WTC11 (cell line): ENCODE data around the gene HCFC1. TPM values are rescaled to one million over a fixed set of nuclear protein-coding genes. Genes with fewer than 3 reads are reported as not detected.
A peak's percentile ranks its signal among the peaks of the same experiment; 100 is the strongest.

Source experiments
- ATAC-seq: fragments of 200-7000 bp; cut with Tn5 transposase; 2 replicates; pipeline ENCODE4 v1.10.0; 2021; ENCODE audit warnings: mild to moderate bottlenecking, moderate library complexity
- CTCF ChIA-PET: fragments of 300-600 bp; sonication (Branson Sonifier 250); formaldehyde crosslinking; loops from one replicate; lab custom pipeline; 2021; ENCODE audit warnings: antibody characterized with exemption; lab: Charles Lee
- POLR2A ChIA-PET: fragments of 350-600 bp; sonication (Branson Sonifier 250); formaldehyde crosslinking; loops from one replicate; lab custom pipeline; 2021; ENCODE audit warnings: antibody characterized with exemption; lab: Charles Lee
- DNase-seq: peaks from one replicate; pipeline ENCODE4 v3.0.0; 2021; ENCODE audit warnings: low spot score
- H3K27ac Mint-ChIP-seq: 2 replicates; pipeline ENCODE4 v1.8.0; 2021; ENCODE audit warnings: mixed read lengths
- H3K27me3 Mint-ChIP-seq: 2 replicates; pipeline ENCODE4 v1.8.0; 2021; ENCODE audit warnings: low read depth, mild to moderate bottlenecking, moderate library complexity, mixed read lengths
- H3K36me3 Mint-ChIP-seq: 2 replicates; pipeline ENCODE4 v1.8.0; 2021; ENCODE audit warnings: mixed read lengths
- H3K4me1 Mint-ChIP-seq: 2 replicates; pipeline ENCODE4 v1.8.0; 2022; ENCODE audit warnings: mixed read lengths
- H3K4me3 Mint-ChIP-seq: 2 replicates; pipeline ENCODE4 v1.8.0; 2021; ENCODE audit warnings: mild to moderate bottlenecking, moderate library complexity, mixed read lengths
- H3K9me3 Mint-ChIP-seq: 2 replicates; pipeline ENCODE4 v1.8.0; 2021; ENCODE audit warnings: mixed read lengths
- AFF4 ChIP-seq: sonication (generic); formaldehyde crosslinking; IDR thresholded peaks from 2 replicates; pipeline ENCODE4 v1.8.1; 2023; ENCODE audit warnings: mild to moderate bottlenecking, missing genetic modification reagents, borderline replicate concordance
- AR ChIP-seq: fragments of 250-450 bp; sonication (Bioruptor Pico); IDR thresholded peaks from 2 replicates; pipeline ENCODE4 v1.9.0; 2021; ENCODE audit warnings: mild to moderate bottlenecking
- ATF1 ChIP-seq: sonication (generic); formaldehyde crosslinking; IDR thresholded peaks from 2 replicates; pipeline ENCODE4 v1.8.1; 2023; ENCODE audit warnings: mild to moderate bottlenecking, moderate library complexity, missing genetic modification reagents
- CBFB ChIP-seq: sonication (generic); formaldehyde crosslinking; IDR thresholded peaks from 2 replicates; pipeline ENCODE4 v1.8.1; 2022; ENCODE audit warnings: mild to moderate bottlenecking, low read depth, missing genetic modification reagents
- HMGA2 ChIP-seq: fragments of 250-450 bp; sonication (Bioruptor Pico); IDR thresholded peaks from 2 replicates; pipeline ENCODE4 v1.4.0; 2021; ENCODE audit warnings: mild to moderate bottlenecking, moderate library complexity
- MXD4 ChIP-seq: fragments of 250-450 bp; sonication (Bioruptor Pico); IDR thresholded peaks from 2 replicates; pipeline ENCODE4 v1.8.0; 2021; ENCODE audit warnings: mild to moderate bottlenecking, moderate library complexity, borderline replicate concordance
- RELA ChIP-seq: sonication (generic); formaldehyde crosslinking; IDR thresholded peaks from 2 replicates; pipeline ENCODE4 v1.8.1; 2022; ENCODE audit warnings: missing genetic modification reagents, mild to moderate bottlenecking, borderline replicate concordance
- SMAD4 ChIP-seq: sonication (generic); formaldehyde crosslinking; IDR thresholded peaks from 2 replicates; pipeline ENCODE4 v1.8.0; 2022; ENCODE audit warnings: mild to moderate bottlenecking, missing genetic modification reagents
- TP53 ChIP-seq: sonication (generic); formaldehyde crosslinking; IDR thresholded peaks from 2 replicates; pipeline ENCODE4 v1.8.1; 2023; ENCODE audit warnings: mild to moderate bottlenecking, missing genetic modification reagents
- ZNF317 ChIP-seq: sonication (generic); formaldehyde crosslinking; IDR thresholded peaks from 2 replicates; pipeline ENCODE4 v1.8.1; 2023; ENCODE audit warnings: low read depth, mild to moderate bottlenecking, moderate library complexity, missing genetic modification reagents, borderline replicate concordance
- ZSCAN18 ChIP-seq: fragments of 250-450 bp; sonication (Bioruptor Pico); IDR thresholded peaks from 2 replicates; pipeline ENCODE4 v2.1.2; 2022; ENCODE audit warnings: mild to moderate bottlenecking, moderate library complexity
- total RNA-seq: library from RNA; stranded (reverse); gene quantifications from 3 replicates; pipeline ENCODE4 v1.2.3, GENCODE V29; 2021
- TF ChIP-seq, protein P1 (sequence below): sonication (generic); formaldehyde crosslinking; IDR thresholded peaks from 2 replicates; pipeline ENCODE4 v1.8.1; 2023; ENCODE audit warnings: mild to moderate bottlenecking, missing genetic modification reagents
- TF ChIP-seq, protein P2 (sequence below): sonication (generic); formaldehyde crosslinking; IDR thresholded peaks from 2 replicates; pipeline ENCODE4 v1.8.1; 2023; ENCODE audit warnings: mild to moderate bottlenecking, missing genetic modification reagents, moderate library complexity

HCFC1 gene
- total RNA-seq, 1 experiment from 2014 or later, result 130 TPM

GRCh38 chrX:154015581-154016264, 44.1 kb upstream of the HCFC1 start:
- Mint-ChIP-seq H3K4me3 (no peak overlapping the region), H3K36me3 (peaks cover 5% of the 10 kb centered on the region)
- peak; percentile 17; the same call in 1 of the 2 replicates for ATAC-seq

More at GRCh38 chrX:154015581-154016264, 44.1 kb upstream of the HCFC1 start:
- TF ChIP-seq CBFB (CRISPR knock-in tag) (no peak), AR (CRISPR knock-in tag) (no peak), AFF4 (CRISPR knock-in tag) (no peak), TP53 (CRISPR knock-in tag) (no peak), ZSCAN18 (CRISPR knock-in tag) (no peak), ZNF317 (CRISPR knock-in tag) (no peak), SMAD4 (CRISPR knock-in tag) (no peak), HMGA2 (CRISPR knock-in tag) (no peak), ATF1 (CRISPR knock-in tag) (no peak), RELA (CRISPR knock-in tag) (no peak), MXD4 (CRISPR knock-in tag) (no peak)
- TF ChIP-seq, protein P1, sequence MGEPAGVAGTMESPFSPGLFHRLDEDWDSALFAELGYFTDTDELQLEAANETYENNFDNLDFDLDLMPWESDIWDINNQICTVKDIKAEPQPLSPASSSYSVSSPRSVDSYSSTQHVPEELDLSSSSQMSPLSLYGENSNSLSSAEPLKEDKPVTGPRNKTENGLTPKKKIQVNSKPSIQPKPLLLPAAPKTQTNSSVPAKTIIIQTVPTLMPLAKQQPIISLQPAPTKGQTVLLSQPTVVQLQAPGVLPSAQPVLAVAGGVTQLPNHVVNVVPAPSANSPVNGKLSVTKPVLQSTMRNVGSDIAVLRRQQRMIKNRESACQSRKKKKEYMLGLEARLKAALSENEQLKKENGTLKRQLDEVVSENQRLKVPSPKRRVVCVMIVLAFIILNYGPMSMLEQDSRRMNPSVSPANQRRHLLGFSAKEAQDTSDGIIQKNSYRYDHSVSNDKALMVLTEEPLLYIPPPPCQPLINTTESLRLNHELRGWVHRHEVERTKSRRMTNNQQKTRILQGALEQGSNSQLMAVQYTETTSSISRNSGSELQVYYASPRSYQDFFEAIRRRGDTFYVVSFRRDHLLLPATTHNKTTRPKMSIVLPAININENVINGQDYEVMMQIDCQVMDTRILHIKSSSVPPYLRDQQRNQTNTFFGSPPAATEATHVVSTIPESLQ (CRISPR knock-in tag), result no peak
- TF ChIP-seq, protein P2, sequence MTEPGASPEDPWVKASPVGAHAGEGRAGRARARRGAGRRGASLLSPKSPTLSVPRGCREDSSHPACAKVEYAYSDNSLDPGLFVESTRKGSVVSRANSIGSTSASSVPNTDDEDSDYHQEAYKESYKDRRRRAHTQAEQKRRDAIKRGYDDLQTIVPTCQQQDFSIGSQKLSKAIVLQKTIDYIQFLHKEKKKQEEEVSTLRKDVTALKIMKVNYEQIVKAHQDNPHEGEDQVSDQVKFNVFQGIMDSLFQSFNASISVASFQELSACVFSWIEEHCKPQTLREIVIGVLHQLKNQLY (CRISPR knock-in tag), result no peak
- Mint-ChIP-seq H3K27me3 (no peaks in the 10 kb centered on the region), H3K27ac (peak overlapping the region; percentile 88), H3K4me1 (peaks cover 17% of the 10 kb centered on the region), H3K9me3 (no peaks in the 10 kb centered on the region)
- ChIA-PET CTCF (no interaction called here), POLR2A (no interaction called here)
- DNase-seq, result no peak
